Heart left ventricle (tissue), 16 donors: ENCODE results near the gene NCOA5. TPM values are rescaled to one million over a fixed set of nuclear protein-coding genes. Genes with fewer than 3 reads are reported as not detected.

Source experiments
- ATAC-seq, 4 donors: fragments of 200-7000 bp; cut with Tn5 transposase; one replicate each; pipeline ENCODE4 v1.9.1; 2020 to 2022; ENCODE audit warnings: moderate library complexity in 4 of 4, mild to moderate bottlenecking in 3 of 4, moderate number of reproducible peaks in 1 of 4
- DNase-seq, 5 donors: peaks; one replicate each; pipeline ENCODE4 v3.0.0-alpha.2; 2020
- H3K27ac ChIP-seq, 12 donors: fragments of 200-600 bp; sonication (generic) in 4 of 12; one replicate each; pipeline versions ENCODE4 v1.5.0 to v1.8.0; 2016 to 2022; ENCODE audit warnings: mild to moderate bottlenecking in 2 of 12
- H3K27me3 ChIP-seq, 9 donors: fragments of 200-600 bp; sonication (generic) in 2 of 9; one replicate each; pipeline versions ENCODE4 v1.5.1 to v1.8.0; 2016 to 2022; ENCODE audit warnings: mild to moderate bottlenecking in 3 of 9
- H3K36me3 ChIP-seq, 9 donors: fragments of 200-600 bp; sonication (generic) in 2 of 9; one replicate each; pipeline versions ENCODE4 v1.5.0 to v1.8.0; 2018 to 2022; ENCODE audit warnings: mild to moderate bottlenecking in 2 of 9
- H3K4me1 ChIP-seq, 12 donors: fragments of 200-600 bp; sonication (generic) in 4 of 12; one replicate each; pipeline versions ENCODE4 v1.5.0 to v1.8.0; 2016 to 2022; ENCODE audit warnings: mild to moderate bottlenecking in 3 of 12
- H3K4me3 ChIP-seq, 12 donors: fragments of 200-600 bp; sonication (generic) in 4 of 12; one replicate each; pipeline versions ENCODE4 v1.5.0 to v1.8.0; 2017 to 2022; ENCODE audit warnings: mild to moderate bottlenecking in 9 of 12, moderate library complexity in 4 of 12
- H3K9me3 ChIP-seq, 12 donors: fragments of 200-600 bp; sonication (generic) in 4 of 12; one replicate each; pipeline versions ENCODE4 v1.5.0 to v1.8.0; 2016 to 2022; ENCODE audit warnings: mild to moderate bottlenecking in 1 of 12
- POLR2A ChIP-seq, 2 donors: fragments of 450-650 bp; IDR thresholded peaks; one replicate each; pipeline ENCODE4 v1.6.1; 2017; ENCODE audit warnings: antibody characterized with exemption in 2 of 2, mild to moderate bottlenecking in 2 of 2, moderate library complexity in 2 of 2
- WGBS, 4 donors: extraction: QIAGEN DNeasy Blood & Tissue Kit in 2 of 4; methylation state at CpG; one replicate each; pipeline versions ENCODE4 v1.1.5 to v1.1.7; 2013 to 2018; 5-methylcytosine and 5-hydroxymethylcytosine counted together
- intact Hi-C, 10 donors: fragments of 100-400 bp; cut with DNase I; formaldehyde crosslinking; loops; one replicate each; pipeline versions ENCODE4 v1.11.1 to v1.14.2; 2022
- polyA plus RNA-seq, 2 donors: library from polyadenylated mRNA; stranded (reverse); fragments of 200-250 nt; gene quantifications; one replicate each; pipeline ENCODE4 v1.2.3, GENCODE V29; 2013
- total RNA-seq, 9 donors: library from RNA; depleted of rRNA in 2 of 9; stranded (reverse); fragments of >200 nt in 2 of 9; fragmentation: NEBNext Ultra II Directional in 3 of 9; extraction: Animal tissue kit (Norgen Biotek cat#: 25700) in 3 of 9; gene quantifications; one replicate each; pipeline versions ENCODE4 v1.1.0 to v1.2.4, GENCODE V29; 2016 to 2023
- TF ChIP-seq, protein P1 (sequence below), 12 donors: fragments of 200-600 bp; sonication (generic) in 4 of 12; IDR thresholded peaks; one replicate each; pipeline versions ENCODE4 v1.5.0 to v1.8.0; 2018 to 2022; ENCODE audit warnings: antibody characterized with exemption in 12 of 12, mild to moderate bottlenecking in 5 of 12
- donor health status: ischemic (EF 13 %, LVEDD 7.1; RV severe dilation, severe dysfunction).
- donor health status: healthy with polysubstance abuse.
- donor health status: DM: no; HTN: yes; CAD: no.
- donor health status: DM: no; HTN: no; CAD: no.
- donor health status: ischemic (EF 25% LVEDD 6.9; RV normal size, moderate dysfunction).
- donor health status: ischemic (EF 25% LVEDD 5.7; RV mildly dilated, moderate dysfunction).
- donor health status: healthy.
- donor health status: DM: yes; HTN: yes; CAD: no.
- donor health status: ischemic (EF 35%, LVEDD 5.7; RV mildly dilated, moderate dysfunction).
- donor health status: nonischemic (EF 11% LVEDD 7.7; RV severe dilation, severe dysfunction).
- donor health status: DM: yes; HTN: yes; CAD: no.
- donor health status: PGD.
- donor health status: ischemic (EF 29% LVEDD 5.4; RV normal size, mild dysfunction).
- donor health status: nonischemic (EF 23%, LVEDD 6.1; RV moderate dilation, normal function).

NCOA5 gene
- total and polyA plus RNA-seq, 11 donors: 5.7 to 17.4 (median 12.3) TPM

DNA sequence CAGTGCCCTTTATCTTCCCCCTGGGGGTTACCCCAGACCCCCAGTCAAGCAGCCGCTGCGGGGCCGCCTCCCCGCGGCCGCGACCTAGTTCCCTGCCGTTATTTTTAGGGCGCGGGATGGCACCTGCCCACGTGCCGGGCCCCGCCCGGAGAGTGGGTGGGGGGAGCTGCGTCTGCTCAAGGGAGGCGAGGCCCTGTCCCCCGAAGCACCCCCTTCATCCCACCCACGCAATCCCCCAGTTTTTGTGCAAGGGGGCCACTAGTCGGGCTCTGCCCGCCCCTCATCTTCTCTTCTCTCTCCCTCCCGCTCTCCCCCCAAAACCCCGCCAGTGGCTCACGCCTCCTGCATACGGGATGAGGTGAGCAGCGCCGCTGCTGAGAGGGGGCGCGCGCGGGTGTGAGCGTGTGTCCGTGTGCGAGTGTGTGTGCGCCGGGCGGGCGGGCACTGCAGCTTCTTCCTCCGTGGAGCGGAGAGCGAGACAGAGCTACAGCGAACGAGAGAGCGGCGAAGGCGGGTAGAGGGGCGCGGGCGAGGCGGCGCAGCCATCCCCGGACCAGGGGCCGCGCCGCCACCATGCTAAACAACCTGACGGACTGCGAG is 60.9 kb downstream of the NCOA5 start, which contains the start of gene SLC12A5:
Gene SLC12A5 (plus strand): TSS at position 444 of the 600 bp plus-strand sequence. CDS start 130 bp downstream, at position 574.
- H3K27ac ChIP-seq: no peak within 1 kb of the TSS
- TF ChIP-seq, protein P1, sequence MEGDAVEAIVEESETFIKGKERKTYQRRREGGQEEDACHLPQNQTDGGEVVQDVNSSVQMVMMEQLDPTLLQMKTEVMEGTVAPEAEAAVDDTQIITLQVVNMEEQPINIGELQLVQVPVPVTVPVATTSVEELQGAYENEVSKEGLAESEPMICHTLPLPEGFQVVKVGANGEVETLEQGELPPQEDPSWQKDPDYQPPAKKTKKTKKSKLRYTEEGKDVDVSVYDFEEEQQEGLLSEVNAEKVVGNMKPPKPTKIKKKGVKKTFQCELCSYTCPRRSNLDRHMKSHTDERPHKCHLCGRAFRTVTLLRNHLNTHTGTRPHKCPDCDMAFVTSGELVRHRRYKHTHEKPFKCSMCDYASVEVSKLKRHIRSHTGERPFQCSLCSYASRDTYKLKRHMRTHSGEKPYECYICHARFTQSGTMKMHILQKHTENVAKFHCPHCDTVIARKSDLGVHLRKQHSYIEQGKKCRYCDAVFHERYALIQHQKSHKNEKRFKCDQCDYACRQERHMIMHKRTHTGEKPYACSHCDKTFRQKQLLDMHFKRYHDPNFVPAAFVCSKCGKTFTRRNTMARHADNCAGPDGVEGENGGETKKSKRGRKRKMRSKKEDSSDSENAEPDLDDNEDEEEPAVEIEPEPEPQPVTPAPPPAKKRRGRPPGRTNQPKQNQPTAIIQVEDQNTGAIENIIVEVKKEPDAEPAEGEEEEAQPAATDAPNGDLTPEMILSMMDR (IDR thresholded peaks at IDR 0.05): no peak
- TF ChIP-seq POLR2A (IDR thresholded peaks at IDR 0.05): no peak
- no peaks in the 10 kb centered on the region for H3K9me3 ChIP-seq
- H3K4me3 ChIP-seq: no peak within 1 kb of the TSS
- H3K4me1 ChIP-seq: peaks cover 0 to 11% (median 0%) of the 10 kb centered on the region in 12 donors
- intact Hi-C loops: loop anchor here in 6 of 10 donors (10.0 kb wide), 6 partner anchors 46 to 336 kb away; partner anchors contain the start of gene NCOA5 (in 2 of the 6)
- DNase-seq: peak in 1 of 5 donors; percentile 27
- 16 to 23% (median 17%) methylated on average over 24 to 56 of the region's 56 CpGs for WGBS, 4 donors
- no peak for ATAC-seq
- peaks cover 36 to 95% (median 76%) of the 10 kb centered on the region in 9 donors for H3K27me3 ChIP-seq
- H3K36me3 ChIP-seq: no peaks in the 10 kb centered on the region

DNA sequence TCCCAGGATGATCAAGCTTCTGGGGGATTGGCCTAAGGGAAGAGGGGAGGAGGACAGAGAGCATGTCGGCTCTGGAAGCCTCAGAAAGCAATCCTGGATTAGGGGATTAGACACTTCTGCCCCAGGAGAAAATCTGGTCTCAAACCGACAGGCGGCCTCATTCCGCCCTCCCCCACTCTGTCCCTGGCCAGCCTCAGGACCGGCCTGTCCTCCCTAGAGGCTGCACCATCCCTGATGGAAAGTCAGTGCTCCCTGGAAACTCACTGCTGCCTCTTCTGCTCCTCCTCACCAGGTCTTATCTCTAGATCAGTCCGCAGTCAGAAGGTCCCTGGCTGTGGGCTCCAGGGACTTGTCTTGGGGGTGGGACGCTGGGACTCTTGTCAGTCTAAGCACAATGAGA is 61.7 kb downstream of the NCOA5 start:
- peaks cover 36 to 95% (median 73%) of the 10 kb centered on the region in 9 donors for H3K27me3 ChIP-seq

DNA sequence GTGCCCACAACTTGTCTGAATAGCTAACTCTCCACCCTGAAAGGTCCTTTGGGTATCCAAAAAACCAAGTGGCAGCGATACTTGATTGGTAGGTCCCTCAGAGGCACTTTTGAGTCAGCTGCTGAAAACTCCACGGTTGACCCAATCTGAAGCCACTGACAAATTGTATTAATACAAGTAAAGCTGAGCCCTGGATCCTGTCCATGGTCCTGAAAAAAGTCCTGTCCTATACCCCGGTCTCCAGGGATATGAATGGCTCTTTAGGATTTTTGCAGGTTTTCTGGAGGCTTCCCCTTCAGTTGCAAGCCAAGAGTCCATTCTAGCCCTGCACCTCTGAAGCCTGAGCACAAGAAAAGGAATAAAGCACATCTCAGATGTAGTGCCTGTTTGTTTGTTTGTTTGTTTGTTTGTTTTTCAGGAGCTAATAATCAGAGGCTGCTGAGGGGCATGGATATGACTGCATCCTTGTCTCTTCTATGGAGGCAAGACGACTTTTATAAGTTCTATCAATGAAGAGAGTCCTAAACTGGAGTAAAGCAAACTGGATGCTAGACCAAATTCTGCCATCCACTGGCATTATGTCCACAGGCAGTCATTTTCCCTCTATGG is 62.4 kb downstream of the NCOA5 start:
- peaks cover 34 to 95% (median 73%) of the 10 kb centered on the region in 9 donors for H3K27me3 ChIP-seq
- H3K4me1 ChIP-seq: peaks cover 0 to 19% (median 3%) of the 10 kb centered on the region in 12 donors
- DNase-seq (peak in 1 of 5 donors; percentile 30), ATAC-seq (no peak)
- H3K27ac ChIP-seq: no peak overlapping the region
- intact Hi-C loops: loop anchor here in 6 of 10 donors (10.0 kb wide), 6 partner anchors 47 to 337 kb away; partner anchors contain the start of gene NCOA5 (in 2 of the 6)
- TF ChIP-seq, protein P1 (IDR thresholded peaks at IDR 0.05): no peak
- no peak for TF ChIP-seq POLR2A (IDR thresholded peaks at IDR 0.05)
- 7 to 8% (median 7%) methylated on average over 4 of the region's 4 CpGs for WGBS, 4 donors
- no peak overlapping the region for H3K4me3 ChIP-seq
- H3K9me3 ChIP-seq: no peaks in the 10 kb centered on the region
- no peaks in the 10 kb centered on the region for H3K36me3 ChIP-seq

More for the DNA sequence above, 61.7 kb downstream of the NCOA5 start:
- ATAC-seq (no peak), DNase-seq (peak in 1 of 5 donors; percentile 17)
- no peak for TF ChIP-seq POLR2A (IDR thresholded peaks at IDR 0.05)
- TF ChIP-seq, protein P1 (IDR thresholded peaks at IDR 0.05): no peak
- intact Hi-C loops: loop anchor here in 6 of 10 donors (10.0 kb wide), 6 partner anchors 47 to 337 kb away; partner anchors contain the start of gene NCOA5 (in 2 of the 6)
- WGBS, 4 donors: 48 to 79% (median 59%) methylated on average over 7 of the region's 7 CpGs
- Histone ChIP-seq H3K4me1 (peaks cover 0 to 12% (median 0%) of the 10 kb centered on the region in 12 donors), H3K9me3 (no peaks in the 10 kb centered on the region), H3K4me3 (no peak overlapping the region), H3K27ac (no peak overlapping the region), H3K36me3 (no peaks in the 10 kb centered on the region)

DNA sequence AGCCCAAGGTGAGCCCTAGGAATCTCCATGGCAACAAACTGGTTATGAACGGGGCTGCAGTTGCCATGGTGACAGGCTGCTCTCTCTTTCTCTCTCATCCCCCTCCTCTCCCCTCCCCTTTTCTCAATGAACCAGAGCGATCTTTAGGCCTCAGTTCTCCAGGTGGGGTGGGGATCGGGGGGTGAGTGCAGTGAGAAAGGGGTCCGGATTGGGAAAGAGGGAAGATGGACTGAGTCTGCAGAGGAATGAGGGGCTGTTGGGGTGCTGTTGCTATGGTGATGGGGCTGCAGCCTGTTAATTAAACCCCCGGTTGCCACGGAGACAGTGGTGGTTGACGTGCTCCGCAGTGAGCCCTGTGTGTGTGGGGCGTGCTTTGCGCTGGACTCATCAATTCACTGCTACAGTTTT is 64.4 kb downstream of the NCOA5 start:
- Histone ChIP-seq H3K27ac (no peak overlapping the region), H3K4me1 (peaks cover 0 to 21% (median 7%) of the 10 kb centered on the region in 12 donors), H3K9me3 (no peaks in the 10 kb centered on the region), H3K4me3 (no peak overlapping the region), H3K27me3 (peaks cover 23 to 95% (median 72%) of the 10 kb centered on the region in 9 donors), H3K36me3 (no peaks in the 10 kb centered on the region)
- WGBS, 4 donors: 47 to 60% (median 55%) methylated on average over 10 of the region's 10 CpGs
- TF ChIP-seq POLR2A (IDR thresholded peaks at IDR 0.05): no peak
- TF ChIP-seq, protein P1 (IDR thresholded peaks at IDR 0.05): no peak
- DNase-seq (peak in 1 of 5 donors; percentile 27), ATAC-seq (no peak)
- intact Hi-C loops: loop anchor here in 6 of 10 donors (10.0 kb wide), 6 partner anchors 49 to 339 kb away; partner anchors contain the start of gene NCOA5 (in 2 of the 6)
